Suppressor macrophage (primary cell): ENCODE measurements around the gene PROX2.

Experiments
- DNase-seq, 4 experiments: peaks; one replicate each; pipeline ENCODE4 v3.0.0-alpha.2; 2020 to 2022

PROX2 gene

GRCh38 chr14:74879427-74880182 is 3.7 kb upstream of the PROX2 start:
- no peak for DNase-seq

GRCh38 chr14:74875204-74875603 is 741 bp downstream of the PROX2 start:
- no peak for DNase-seq

- DNase-seq = no peak
Measured at GRCh38 chr14:74871819-74872218, 4.1 kb downstream of the PROX2 start.

- DNase-seq = no peak
Measured at GRCh38 chr14:74868739-74869138, 7.2 kb downstream of the PROX2 start.

GRCh38 chr14:74867673-74868072 is 8.3 kb downstream of the PROX2 start:
- peak; percentile 51 to 74 (median 62) for DNase-seq

GRCh38 chr14:74866708-74867389 is 9.1 kb downstream of the PROX2 start:
- DNase-seq = no peak

- DNase-seq = no peak
Measured at GRCh38 chr14:74865156-74865555, 10.8 kb downstream of the PROX2 start.

GRCh38 chr14:74864198-74864597 is 11.7 kb downstream of the PROX2 start:
- peak; percentile 38 to 70 (median 56) for DNase-seq

- peak; percentile 90 to 96 (median 95) for DNase-seq
Measured at GRCh38 chr14:74863274-74863673, 12.7 kb downstream of the PROX2 start.

- no peak for DNase-seq
Measured at GRCh38 chr14:74861734-74862090, 14.2 kb downstream of the PROX2 start.

- DNase-seq = peak; percentile 87 to 95 (median 94)
Measured at GRCh38 chr14:74860899-74861733, 14.8 kb downstream of the PROX2 start.

GRCh38 chr14:74859757-74860552 is 16.0 kb downstream of the PROX2 start:
- no peak for DNase-seq

GRCh38 chr14:74858022-74858421 is 17.9 kb downstream of the PROX2 start:
- DNase-seq = no peak

- DNase-seq = no peak
Measured at GRCh38 chr14:74856366-74856765, 19.6 kb downstream of the PROX2 start.

GRCh38 chr14:74855945-74856344 is 20.0 kb downstream of the PROX2 start:
- no peak for DNase-seq

GRCh38 chr14:74855021-74855420 is 20.9 kb downstream of the PROX2 start:
- no peak for DNase-seq

GRCh38 chr14:74853581-74853980 is 22.4 kb downstream of the PROX2 start:
- DNase-seq = no peak

GRCh38 chr14:74852922-74853530 is 22.9 kb downstream of the PROX2 start:
- DNase-seq = no peak

- no peak for DNase-seq
Measured at GRCh38 chr14:74848768-74849167, 27.2 kb downstream of the PROX2 start.

GRCh38 chr14:74846968-74847665 is 28.8 kb downstream of the PROX2 start:
- no peak for DNase-seq

- DNase-seq = no peak
Measured at GRCh38 chr14:74846168-74846567, 29.8 kb downstream of the PROX2 start.
